Muscle of leg (tissue), 11 donors: ENCODE measurements around the gene ERAP2. TPM values are rescaled to one million over a fixed set of nuclear protein-coding genes. Genes with fewer than 3 reads are reported as not detected.
A peak's percentile ranks its signal among the peaks of the same experiment; 100 is the strongest.
"Not testable (repeated sequence)": the region's sequence is repeated elsewhere in the genome, so short reads cannot be mapped to it uniquely, and the experiment has no call there.

Experiments
- DNase-seq: peaks from one replicate; pipeline ENCODE4 v3.0.0; 2013
- H3K27ac ChIP-seq: one replicate; pipeline ENCODE4 v1.5.1; 2013; ENCODE audit warnings: mild to moderate bottlenecking, low read length, control low read depth
- H3K27me3 ChIP-seq: one replicate; pipeline ENCODE4 v1.6.1; 2013; ENCODE audit warnings: low read length; ENCODE audit not compliant: control insufficient read depth, insufficient read depth
- H3K36me3 ChIP-seq: one replicate; pipeline ENCODE4 v1.6.1; 2013; ENCODE audit warnings: low read length; ENCODE audit not compliant: control insufficient read depth, insufficient read depth
- H3K4me1 ChIP-seq: one replicate; pipeline ENCODE4 v1.6.1; 2013; ENCODE audit warnings: low read length; ENCODE audit not compliant: control insufficient read depth, insufficient read depth
- H3K4me3 ChIP-seq: one replicate; pipeline ENCODE4 v1.5.1; 2013; ENCODE audit warnings: low read length, control low read depth
- H3K9me3 ChIP-seq: replicated peaks from 2 replicates; pipeline ENCODE4 v1.6.1; 2013; ENCODE audit warnings: low read depth, low read length; ENCODE audit not compliant: control insufficient read depth
- WGBS: methylation state at CpG from one replicate; pipeline ENCODE4 v1.1.5; 2013; ENCODE audit warnings: missing lambda C conversion rate; ENCODE audit not compliant: insufficient coverage; 5-methylcytosine and 5-hydroxymethylcytosine counted together
- polyA plus RNA-seq, 8 donors: library from polyadenylated mRNA; unstranded; fragments of 120-200 nt; gene quantifications; one replicate each; pipeline versions ENCODE4 v1.2.1 to v1.2.3, GENCODE V29; 2013; ENCODE audit warnings: inconsistent platforms in 1 of 8, low replicate concordance in 1 of 8; ENCODE audit not compliant: insufficient read length in 8 of 8, insufficient read depth in 1 of 8
- total RNA-seq: library from RNA; stranded (reverse); fragments of 120-200 nt; gene quantifications from one replicate; pipeline ENCODE4 v1.2.4, GENCODE V29; 2013

The ERAP2 gene
- total and polyA plus RNA-seq, 9 donors: 1.2 to 15.4 (median 8.2) TPM

DNA sequence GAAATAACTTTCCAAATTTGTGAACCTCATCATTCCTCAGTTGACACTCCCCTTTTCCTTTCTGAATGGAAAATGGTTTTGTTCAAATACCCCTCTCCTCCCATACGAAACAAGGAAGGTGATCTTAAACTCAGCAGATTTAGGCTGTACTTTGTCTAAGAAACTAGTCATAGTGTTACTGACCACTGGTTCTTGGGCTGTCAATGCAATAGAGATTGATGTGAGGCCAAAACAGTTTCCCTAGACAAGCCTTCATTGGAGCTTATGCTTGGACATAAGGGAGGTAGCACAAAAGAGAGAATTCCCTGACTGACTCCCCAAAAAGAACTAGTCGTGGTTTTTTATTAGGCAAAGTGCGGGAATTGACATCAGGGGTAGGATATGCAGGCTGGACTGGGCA is 54.3 kb downstream of the ERAP2 start:
- peaks cover 12% of the 10 kb centered on the region for H3K4me1 ChIP-seq
- no peak overlapping the region for H3K27ac ChIP-seq
- no peak for DNase-seq
- no peaks in the 10 kb centered on the region for H3K27me3 ChIP-seq
- H3K9me3 ChIP-seq: no peaks in the 10 kb centered on the region
- WGBS: 100% methylated on average over 1 of the region's 3 CpGs
- no peak overlapping the region for H3K4me3 ChIP-seq
- H3K36me3 ChIP-seq: no peaks in the 10 kb centered on the region

DNA sequence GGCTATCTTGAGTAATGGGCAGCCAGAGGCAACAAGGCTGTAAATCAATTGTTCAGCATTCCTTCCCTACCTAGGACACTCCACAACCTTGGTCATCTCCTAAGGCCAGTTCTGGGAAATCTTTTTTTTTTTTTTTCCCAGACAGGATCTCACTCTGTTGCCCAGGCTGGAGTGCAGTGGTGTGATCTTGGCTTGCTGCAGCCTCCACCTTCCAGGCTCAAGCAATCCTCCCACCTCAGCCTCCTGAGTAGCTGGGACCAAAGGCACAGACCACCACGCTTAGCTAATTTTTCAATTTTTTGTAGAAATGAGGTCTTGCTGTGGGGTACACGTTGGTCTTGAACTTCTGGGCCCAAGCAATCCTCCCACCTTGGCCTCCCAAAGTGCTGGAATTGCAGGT is 54.7 kb downstream of the ERAP2 start:
- not testable (repeated sequence) for H3K27me3 ChIP-seq, H3K9me3 ChIP-seq, H3K36me3 ChIP-seq, H3K4me3 ChIP-seq, DNase-seq, H3K27ac ChIP-seq
- H3K4me1 ChIP-seq: peaks cover 12% of the 10 kb centered on the region
- 63% methylated on average over 1 of the region's 2 CpGs for WGBS

DNA sequence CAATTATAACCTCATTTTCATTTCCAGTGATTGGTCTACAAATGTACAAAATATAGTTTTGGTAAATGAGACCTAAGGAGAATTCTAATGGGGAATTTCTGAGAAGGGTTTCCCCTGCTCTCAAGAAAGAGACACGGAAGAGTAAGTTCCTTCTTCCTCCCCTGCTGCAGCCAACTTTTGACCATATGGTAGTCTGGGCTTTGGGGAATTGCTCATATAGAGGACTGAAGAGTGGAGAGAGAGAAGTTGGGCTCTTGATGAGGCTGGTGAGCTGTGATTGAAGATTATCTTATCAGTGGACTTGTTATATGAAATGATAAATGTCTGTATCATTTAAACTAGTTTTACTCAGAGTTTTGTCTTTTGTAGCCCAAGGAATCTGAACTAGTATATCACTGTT is 55.3 kb downstream of the ERAP2 start:
- no peaks in the 10 kb centered on the region for H3K36me3 ChIP-seq
- H3K27me3 ChIP-seq: no peaks in the 10 kb centered on the region
- H3K4me3 ChIP-seq: no peak overlapping the region
- no peaks in the 10 kb centered on the region for H3K9me3 ChIP-seq
- WGBS: no CpG with 5 or more reads among the region's 1 CpG
- DNase-seq: peak; percentile 24
- H3K27ac ChIP-seq: no peak overlapping the region
- peaks cover 13% of the 10 kb centered on the region for H3K4me1 ChIP-seq

DNA sequence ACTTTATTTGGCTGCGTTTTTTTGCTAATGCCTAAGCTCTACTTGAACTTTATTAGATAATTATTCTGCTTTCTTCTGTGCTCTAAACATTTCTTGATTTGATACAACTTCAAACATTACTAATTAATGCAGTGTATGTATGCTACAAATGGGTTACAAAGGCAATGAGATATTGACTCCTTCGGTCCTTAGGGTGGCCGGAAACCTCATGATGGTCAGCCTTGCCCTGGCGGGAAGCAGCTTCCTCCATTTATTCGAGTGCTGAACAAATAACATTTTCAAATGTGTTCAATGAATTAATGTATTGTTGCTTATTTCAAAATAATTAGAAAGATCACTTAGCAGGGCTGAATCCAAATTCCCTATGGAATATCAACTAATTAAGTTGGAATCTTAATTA is 55.7 kb downstream of the ERAP2 start:
- no peaks in the 10 kb centered on the region for H3K36me3 ChIP-seq
- WGBS: no CpG with 5 or more reads among the region's 5 CpGs

DNA sequence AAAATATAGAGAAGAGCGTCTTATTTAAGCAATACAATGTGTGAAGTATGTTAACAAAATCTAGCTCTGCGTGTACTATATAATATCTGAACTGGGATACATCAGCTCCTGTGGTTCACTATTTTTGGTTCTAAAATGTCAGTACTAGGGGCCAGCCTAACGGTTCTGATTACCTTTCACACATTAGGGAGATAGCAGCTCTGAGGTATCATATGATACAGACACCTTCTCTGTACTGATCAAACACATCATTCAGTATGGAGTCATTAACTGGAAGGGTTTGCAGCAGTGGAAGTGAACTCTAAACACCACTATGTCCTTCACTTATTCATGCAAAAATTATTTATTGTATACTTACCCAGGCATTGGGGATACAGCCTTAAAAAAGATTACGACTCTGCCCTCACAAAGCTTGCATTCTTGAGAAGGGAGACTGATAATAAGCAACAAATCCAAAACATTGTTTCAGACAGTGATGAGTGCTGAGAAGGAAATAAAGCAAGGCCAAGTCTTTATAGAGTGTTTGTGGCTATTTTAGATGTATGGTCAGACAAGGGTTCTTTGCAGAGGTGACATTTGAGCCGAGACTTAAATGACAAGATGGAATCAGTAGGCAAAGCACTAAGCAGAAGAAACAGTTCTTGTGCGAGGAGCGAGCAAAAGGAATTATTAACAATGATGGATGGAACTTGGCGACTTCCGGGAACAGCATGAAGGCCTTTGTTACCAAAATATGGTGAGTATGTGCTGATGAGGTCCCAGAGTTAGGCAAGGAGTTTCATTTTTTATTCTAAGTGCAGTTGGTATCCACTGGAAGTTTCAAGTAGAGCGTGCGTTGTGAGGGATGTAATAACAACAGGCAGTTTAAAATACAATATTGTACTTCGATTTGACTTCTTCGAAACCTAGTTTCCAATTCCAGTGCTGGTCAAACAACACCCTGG is 57.7 kb downstream of the ERAP2 start:
- Histone ChIP-seq H3K4me1 (peaks cover 16% of the 10 kb centered on the region), H3K4me3 (peak overlapping the region; percentile 97), H3K27ac (peak overlapping the region; percentile 95), H3K36me3 (no peaks in the 10 kb centered on the region), H3K9me3 (no peaks in the 10 kb centered on the region), H3K27me3 (no peaks in the 10 kb centered on the region)
- 5% methylated on average over 6 of the region's 13 CpGs for WGBS
- peak; percentile 64 for DNase-seq

More for the DNA sequence above, 55.7 kb downstream of the ERAP2 start:
- Histone ChIP-seq H3K4me3 (no peak overlapping the region), H3K9me3 (no peaks in the 10 kb centered on the region), H3K27me3 (no peaks in the 10 kb centered on the region), H3K27ac (no peak overlapping the region), H3K4me1 (peaks cover 16% of the 10 kb centered on the region)
- DNase-seq: no peak

DNA sequence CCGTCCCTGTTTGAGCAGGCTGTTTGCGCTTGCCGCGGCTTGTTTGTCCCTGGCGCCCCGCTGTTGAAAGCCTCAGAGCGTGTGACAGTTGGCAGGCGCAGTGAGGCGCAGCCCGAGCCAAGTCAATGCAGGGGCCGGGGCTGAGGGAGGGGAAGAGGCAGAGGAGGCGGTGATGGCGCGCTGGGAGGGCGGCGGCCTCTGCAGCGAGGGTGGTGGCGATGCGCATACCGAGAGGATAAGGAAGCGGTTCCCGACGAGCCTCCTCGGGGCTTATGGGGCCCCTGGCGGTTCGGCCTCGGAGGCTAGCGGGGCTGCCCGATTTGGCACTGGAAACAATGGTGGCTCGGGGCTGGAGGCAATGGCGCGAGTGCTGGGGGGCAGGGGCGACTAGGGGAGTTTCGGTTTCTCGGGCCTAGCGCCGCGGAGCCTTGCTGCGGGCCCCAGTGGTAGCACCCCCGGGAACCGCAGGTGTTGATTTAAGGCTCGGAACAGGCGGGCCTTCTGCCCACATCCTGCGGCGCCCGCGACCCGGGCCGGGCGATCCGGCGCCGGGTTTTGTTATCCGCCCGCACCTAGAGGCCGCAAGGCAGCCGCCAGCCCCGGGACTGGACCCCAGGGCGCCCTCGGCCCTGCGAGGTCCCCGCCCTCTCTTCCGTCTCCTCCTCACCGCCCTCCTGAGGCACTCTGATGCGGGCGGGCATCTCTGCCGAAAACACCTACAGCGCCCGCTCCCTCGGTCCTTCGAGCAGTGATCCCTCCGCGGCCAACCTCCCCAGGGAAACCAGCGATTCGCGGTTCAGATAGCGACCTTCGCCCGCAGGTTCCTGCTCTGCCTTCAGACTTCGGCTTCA is 58.6 kb downstream of the ERAP2 start:
- H3K27ac ChIP-seq: peak overlapping the region; percentile 95
- no peaks in the 10 kb centered on the region for H3K27me3 ChIP-seq
- peak; percentile 96 for DNase-seq
- WGBS: under 1% methylated on average over 74 of the region's 80 CpGs
- peak overlapping the region; percentile 97 for H3K4me3 ChIP-seq
- H3K9me3 ChIP-seq: no peaks in the 10 kb centered on the region
- H3K36me3 ChIP-seq: no peaks in the 10 kb centered on the region
- H3K4me1 ChIP-seq: peaks cover 15% of the 10 kb centered on the region

DNA sequence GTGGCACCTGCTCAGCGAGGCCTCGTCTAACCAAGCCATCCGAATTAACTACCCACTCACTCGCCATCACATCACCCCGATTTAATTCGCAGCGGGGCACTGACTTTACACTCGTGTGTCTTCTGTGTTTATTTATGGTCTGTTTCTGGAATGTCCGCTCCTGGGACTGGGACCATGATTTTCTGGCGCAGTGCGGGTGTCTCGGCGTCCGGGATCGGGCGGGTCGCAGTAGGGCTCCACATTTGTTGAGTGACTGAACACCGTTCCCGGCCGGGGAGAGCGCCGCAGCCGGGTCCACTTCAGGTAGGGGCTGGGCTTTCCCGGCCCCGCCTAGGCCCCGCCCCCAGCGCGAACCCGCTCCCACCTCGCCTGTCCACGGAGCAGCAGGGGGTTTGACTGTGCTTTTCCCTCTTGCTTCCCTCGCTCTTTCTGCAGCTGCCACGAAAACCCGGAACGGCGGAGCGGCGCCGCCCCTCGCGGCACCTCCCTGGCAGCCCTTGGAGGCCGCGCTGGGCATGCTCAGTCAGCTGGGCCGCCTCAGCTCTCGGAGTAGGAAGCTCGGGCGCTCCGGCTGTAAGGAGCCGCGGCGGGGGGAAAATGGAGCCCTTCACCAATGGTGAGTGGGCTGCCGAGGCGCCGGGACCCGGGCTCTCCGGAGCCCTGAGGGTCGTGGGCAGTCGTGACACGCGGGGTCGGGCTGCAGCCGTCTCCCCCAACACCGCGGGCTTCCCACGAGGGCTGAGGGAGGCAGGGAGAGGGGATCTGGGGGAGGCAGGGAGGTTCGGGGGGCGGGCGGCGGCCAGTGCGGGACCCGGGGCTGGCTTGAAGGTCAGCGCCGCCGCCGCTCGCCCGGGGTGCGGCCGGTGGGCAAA is 59.5 kb downstream of the ERAP2 start, which contains the start of gene LNPEP:
Gene LNPEP (plus strand): TSS at position 522 of the 872 bp plus-strand sequence. CDS start 76 bp downstream, at position 598.
- peak within 1 kb of the TSS; percentile 95 for H3K27ac ChIP-seq
- WGBS: under 1% methylated on average over 71 of the region's 79 CpGs
- no peaks in the 10 kb centered on the region for H3K9me3 ChIP-seq
- no peaks in the 10 kb centered on the region for H3K27me3 ChIP-seq
- H3K4me3 ChIP-seq: peak within 1 kb of the TSS; percentile 97
- peak; percentile 99 for DNase-seq
- H3K4me1 ChIP-seq: peaks cover 9% of the 10 kb centered on the region
- H3K36me3 ChIP-seq: no peaks in the 10 kb centered on the region

DNA sequence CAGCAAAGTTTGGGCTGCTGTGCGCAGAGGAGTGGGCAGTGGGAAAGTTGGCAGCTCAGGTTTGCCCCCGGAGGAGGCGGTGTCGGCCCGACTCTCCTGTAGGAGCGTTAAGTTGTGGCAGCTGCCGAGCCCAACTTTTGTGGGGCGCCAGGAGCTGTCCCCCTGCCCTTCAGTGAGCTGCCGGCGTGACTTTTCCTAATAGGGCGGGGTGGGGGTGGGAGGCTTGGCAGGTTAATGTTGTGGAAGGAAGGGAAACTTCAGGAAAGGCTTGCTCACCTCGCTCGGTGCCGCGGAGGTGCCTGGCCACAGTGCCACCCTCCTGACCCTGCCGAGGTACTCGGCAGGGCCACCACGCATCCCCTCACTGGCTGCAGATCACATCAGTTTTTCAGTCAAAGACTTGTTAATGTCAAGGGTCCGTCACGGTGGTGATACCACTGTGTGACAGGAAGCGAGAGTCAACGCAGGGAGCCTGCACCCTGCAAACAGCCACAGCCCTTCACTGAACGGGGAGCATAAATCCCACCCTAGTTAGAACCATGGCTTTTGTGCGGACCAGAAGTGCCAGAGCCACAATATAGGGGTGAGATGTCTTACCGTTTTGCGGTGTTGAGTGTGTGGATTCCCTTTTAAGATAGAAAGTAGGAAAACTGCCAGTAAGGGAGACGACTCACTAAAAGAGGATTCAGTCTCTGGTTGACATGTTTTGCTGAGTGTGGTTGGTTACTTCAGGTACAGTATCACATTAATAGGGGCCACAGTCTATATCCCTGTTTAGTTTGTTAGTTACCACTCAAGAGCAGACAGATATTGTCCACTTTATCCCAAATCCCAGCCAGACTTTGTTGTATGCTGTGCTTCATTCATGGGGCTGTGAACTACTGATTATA is 60.4 kb downstream of the ERAP2 start:
- peak; percentile 46 for DNase-seq
- 2% methylated on average over 19 of the region's 27 CpGs for WGBS
- peak overlapping the region; percentile 97 for H3K4me3 ChIP-seq
- H3K9me3 ChIP-seq: no peaks in the 10 kb centered on the region
- peak overlapping the region; percentile 95 for H3K27ac ChIP-seq
- peaks cover 9% of the 10 kb centered on the region for H3K4me1 ChIP-seq
- no peaks in the 10 kb centered on the region for H3K36me3 ChIP-seq
- H3K27me3 ChIP-seq: no peaks in the 10 kb centered on the region

DNA sequence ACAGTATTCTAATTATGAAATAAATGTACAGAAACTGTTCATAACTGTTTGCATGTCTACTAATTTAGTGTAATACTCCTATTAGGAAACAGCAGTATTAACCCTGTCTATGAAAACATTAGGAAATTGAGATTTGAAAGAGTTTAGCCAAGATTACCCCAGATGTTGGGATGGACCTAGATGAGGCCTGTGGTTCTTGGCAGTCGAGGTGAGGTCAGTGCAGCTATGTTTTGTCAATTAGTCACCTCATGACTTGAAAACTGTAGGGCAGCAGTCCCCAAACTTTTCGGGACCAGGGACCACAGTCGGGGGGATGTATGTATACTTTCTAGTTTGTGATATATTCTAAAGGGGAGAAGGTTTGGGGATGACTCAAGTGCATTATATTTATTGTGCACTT is 64.3 kb downstream of the ERAP2 start:
- Histone ChIP-seq H3K4me3 (no peak overlapping the region), H3K4me1 (peaks cover 6% of the 10 kb centered on the region), H3K36me3 (no peaks in the 10 kb centered on the region), H3K27ac (no peak overlapping the region), H3K9me3 (no peaks in the 10 kb centered on the region), H3K27me3 (no peaks in the 10 kb centered on the region)
- 78% methylated on average over 1 of the region's 3 CpGs for WGBS
- DNase-seq: no peak
